Activated CD8-positive, alpha-beta memory T cell treated with anti-CD3 and anti-CD28 coated beads for 36 hours (primary cell): ENCODE data around the gene ZFP90. TPM values are rescaled to one million over a fixed set of nuclear protein-coding genes. Genes with fewer than 3 reads are reported as not detected.
"Not testable (repeated sequence)": the region's sequence is repeated elsewhere in the genome, so short reads cannot be mapped to it uniquely, and the experiment has no call there.

Experiments
- CTCF ChIA-PET: fragments of 350-600 bp; sonication (Branson Sonifier 250); formaldehyde crosslinking; loops from one replicate; lab custom pipeline; 2021; ENCODE audit warnings: antibody characterized with exemption; lab: Charles Lee
- POLR2A ChIA-PET: fragments of 350-600 bp; sonication (Branson Sonifier 250); formaldehyde crosslinking; loops from one replicate; lab custom pipeline; 2021; ENCODE audit warnings: antibody characterized with exemption; lab: Charles Lee
- total RNA-seq, 2 experiments: library from RNA; stranded (reverse); gene quantifications; one replicate each; pipeline ENCODE4 v1.2.3, GENCODE V29; 2021

The ZFP90 gene
- total RNA-seq: 10 to 100 TPM; 21.2 to 23.2 TPM

DNA sequence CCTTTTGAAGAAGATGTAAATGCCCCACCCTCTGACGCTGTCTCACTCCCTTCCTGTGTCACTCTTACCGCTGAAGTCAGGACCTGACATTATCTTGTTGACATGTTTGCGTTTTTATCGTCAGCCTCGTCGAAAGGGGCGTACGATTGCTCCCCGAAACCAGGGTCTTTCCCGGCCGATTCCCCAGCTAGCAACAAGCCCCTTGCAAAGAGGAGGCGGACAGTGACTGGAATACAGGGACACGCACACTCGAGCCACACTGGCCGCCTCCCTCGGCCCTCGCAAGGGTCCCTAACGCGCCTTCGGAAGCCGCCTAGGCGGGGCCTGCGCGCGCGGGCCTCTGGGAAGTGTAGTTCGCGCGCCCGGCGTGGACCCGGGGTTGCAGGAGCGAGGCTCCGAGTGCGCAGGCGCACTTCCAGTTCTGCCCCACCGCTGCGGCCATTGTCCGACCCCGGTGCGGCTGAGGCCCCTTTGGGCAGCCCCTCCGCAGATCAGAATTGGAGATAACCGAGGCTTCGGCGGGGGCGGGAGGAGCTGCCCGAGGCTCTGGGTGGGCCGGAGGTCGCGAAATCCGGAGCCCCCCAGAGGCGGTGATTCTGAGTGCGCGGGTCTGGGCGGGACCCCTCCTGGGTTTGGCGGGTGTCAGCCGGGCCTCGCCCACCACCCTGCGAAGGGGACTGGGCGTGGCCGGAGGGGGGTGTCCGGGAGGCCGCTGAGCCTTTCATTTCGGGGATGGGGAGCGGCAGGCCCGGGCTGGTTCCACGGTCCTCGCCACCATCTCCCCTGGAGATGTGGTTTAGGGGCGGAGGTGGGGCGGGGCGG, at the start of gene ZFP90:
ZFP90 (plus strand) TSS at position 412 of the 822 bp plus-strand sequence. CDS start 502 bp downstream, outside the sequence.
- CTCF ChIA-PET: interaction anchor here (0.6 to 1.7 kb wide), 3 partner anchors 10 to 806 kb away, joined by 3 to 7 read pairs (median 5); no protein-coding TSS in a partner anchor
- POLR2A ChIA-PET: no interaction called here

DNA sequence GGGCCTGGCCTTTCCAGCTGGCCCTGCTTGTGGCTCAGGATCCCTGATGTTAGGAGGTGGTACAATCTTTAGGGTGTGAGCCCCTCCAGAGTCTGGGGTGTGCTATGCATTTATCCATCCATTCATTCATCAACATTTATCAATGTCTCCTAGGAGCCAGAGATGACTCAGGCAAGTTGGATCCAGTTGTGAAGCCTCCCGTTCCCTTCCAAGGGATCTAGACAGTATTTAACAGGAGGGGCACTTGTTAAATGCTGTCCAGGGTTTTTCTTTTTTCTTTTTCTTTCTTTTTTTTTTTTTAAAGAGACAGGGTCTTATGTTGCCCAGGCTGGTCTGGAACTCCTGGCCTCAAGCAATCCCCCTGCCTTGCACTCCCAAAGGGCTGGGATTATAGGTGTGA, 48.7 kb upstream of the ZFP90 start:
- POLR2A ChIA-PET: no interaction called here
- CTCF ChIA-PET: no interaction called here

DNA sequence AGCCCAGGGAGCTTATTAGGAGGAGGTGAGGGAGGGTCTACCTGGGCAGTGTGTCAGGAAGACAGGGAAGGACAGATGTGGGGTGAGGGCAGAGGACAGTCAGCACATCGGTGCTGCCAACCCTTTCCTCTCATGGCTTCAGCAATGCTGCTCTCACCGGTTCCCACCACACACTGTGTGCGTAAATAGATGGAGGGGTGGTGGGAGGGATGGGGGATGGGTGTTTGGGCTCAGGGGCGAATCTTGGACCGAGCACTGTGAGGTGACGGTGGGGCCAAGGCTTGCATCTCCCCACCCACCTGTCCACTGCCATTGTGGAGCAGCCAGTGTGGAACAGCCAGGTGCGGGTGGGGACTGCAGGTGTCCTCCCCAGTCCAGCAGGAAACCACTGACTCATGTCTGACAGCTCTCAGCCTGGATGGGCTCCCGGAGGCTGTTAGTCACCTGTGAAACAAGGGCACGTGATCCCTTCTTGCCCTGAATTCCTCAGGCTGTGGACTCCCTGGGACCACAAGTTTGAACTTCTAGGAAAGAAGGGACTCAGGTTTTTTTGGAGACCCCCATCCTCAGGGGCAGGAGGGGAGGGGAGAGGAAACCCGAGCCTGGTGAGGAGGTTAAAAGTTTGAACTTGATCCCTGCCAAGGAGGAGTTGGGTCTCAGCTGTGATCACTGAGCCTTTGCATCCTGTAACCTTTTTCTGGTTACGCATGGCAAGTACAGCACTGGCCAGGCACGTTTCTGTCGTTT, 48.1 kb upstream of the ZFP90 start:
- CTCF ChIA-PET: no interaction called here

DNA sequence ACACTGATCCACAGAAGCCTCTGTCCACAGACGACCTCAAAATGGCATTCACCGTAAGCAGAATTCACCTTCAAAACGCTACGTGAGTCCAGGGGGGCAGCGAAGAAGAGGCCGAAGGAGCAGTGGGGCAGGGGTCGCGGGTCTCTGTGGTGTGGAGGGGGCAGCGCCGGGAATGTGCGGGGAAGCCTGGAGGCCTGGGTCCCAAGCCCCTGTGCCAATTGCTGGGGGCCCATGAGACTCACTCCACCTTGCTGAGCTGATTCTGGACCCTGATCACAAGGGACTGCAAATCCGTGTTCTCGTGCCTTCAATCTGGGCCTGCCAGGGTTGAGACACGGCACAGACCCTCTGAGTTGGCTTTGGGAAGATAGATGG, 47.5 kb upstream of the ZFP90 start:
- CTCF ChIA-PET: no interaction called here
- POLR2A ChIA-PET: no interaction called here

More for the DNA sequence above, 48.1 kb upstream of the ZFP90 start:
- POLR2A ChIA-PET: no interaction called here

DNA sequence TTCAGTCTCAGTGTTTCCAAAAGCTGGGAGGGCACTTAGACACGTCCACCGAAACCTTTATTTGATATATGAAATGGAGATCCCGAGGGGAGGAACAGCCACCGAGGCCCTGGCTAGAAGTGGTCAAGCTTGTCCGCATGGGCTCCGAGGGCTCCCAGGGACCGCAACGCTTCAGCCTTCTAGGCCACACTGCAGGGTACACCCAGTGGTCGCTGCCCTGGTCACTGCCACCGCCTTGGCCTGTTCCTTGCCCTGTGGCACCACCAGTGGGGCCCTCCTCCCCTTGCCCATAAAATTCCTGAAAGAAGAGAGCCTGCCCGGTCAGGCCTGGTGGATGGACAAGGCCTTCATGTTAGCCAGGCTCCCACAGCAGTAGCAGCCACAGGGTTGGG, 46.9 kb upstream of the ZFP90 start:
- CTCF ChIA-PET: no interaction called here
- POLR2A ChIA-PET: no interaction called here

DNA sequence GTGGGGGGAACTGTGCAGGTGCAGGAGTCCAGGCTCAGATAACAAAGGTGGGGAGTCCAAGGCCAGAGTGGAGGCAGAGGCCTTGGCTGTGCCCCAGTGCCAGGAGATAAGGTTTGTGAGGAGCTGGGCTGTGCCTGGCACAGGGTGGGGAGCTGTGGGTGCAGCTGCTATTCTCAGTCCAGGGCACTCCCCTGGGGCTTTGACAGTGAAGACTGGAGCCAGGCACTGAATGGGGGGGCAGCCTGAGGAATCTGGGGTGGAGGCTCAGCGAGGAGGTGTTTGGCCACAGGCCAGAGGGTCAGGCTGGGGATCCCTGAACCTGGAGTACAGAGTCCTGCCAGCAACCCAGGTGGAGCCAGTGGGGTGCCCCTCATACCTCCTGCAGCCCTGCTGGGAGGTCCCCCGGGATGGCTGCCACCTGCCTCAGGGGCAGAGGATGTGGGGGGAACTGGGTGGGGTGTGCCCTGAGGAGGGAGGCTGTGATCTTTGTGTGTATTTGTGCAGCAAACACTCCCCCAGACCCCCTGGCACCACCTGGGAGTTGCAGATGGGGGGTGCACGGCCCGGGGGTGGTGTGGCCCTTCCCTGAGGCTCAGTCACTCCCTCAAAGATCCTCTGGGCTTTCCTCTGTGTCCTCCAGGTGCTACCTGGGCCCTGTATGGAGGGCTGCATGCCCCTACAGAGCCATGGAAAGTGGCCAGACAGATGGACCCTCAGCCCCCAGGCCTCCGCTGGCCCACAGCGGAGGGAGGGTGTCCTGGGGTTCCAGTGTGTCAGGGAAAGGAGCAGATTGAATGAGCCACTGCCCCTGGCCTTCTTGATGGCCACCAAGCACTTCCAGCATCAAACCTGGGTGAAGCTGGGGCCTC, 46.3 kb upstream of the ZFP90 start:
- ChIA-PET POLR2A (no interaction called here), CTCF (no interaction called here)

DNA sequence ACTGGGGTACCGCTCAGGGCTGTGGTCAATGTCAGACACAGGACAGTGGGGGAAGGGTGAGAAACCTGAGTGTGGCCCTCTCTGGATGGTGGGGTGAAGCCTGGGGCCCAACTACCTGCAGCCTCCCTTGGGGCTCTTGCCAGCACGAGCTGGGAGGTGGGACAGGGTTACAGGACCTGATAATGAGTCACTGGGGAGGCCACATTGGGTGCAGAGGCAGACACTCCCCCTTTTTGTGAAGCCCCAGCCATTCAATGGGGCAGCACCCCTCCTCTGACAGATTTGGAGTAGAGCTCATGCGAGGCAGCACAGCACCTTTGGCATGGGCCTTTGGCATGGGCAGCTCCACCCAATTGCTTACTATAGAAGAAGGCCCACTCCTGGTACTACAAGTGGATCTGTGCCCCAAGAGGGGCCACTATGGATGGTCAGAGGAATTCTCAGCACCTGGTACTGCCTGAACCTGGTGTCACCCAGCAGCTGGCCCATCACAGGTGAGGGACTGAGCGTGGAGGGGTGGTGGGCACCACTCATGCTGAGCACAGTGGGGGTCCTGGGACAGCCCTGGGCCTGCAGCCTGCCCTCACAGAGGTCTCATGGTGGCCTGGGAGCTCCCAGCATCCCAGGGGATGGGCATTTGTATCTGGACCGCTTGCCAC, 45.5 kb upstream of the ZFP90 start:
- ChIA-PET CTCF (no interaction called here), POLR2A (no interaction called here)

DNA sequence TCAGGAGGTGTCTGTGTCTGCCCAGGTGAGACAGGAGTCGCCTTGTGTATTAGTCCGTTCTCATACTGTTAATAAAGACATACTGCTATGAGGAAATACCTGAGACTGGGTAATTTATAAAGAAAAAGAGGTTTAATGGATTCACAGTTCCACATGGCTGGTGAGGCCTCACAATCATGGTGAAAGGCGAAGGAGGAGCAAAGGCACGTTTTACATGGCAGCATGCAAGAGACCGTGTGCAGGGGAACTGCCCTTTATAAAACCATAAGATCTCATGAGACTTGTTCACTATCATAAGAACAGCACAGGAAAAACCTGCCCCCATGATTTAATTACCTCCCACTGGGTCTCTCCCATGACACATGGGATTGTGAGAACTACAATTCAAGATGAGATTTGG, 44.8 kb upstream of the ZFP90 start:
- CTCF ChIA-PET, POLR2A ChIA-PET: not testable (repeated sequence)

DNA sequence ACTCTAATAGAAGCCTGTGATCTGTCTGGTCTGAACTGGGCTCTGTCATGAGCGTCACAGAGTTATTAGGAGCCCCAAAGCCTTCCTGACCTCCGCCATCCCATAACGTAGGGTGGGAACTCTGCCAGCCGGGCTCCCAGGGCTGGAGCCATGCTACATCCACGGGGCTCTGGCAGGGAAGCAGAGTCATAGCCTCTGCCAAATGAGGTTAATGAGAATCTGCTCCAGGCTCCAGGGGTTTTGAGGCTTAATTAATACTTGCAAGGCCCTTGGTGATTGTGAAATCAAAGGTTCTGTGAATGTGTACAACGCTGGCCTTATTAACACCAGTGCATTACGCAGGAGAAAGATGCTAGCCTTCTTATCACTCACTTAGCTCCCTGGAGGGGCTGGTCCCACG, 42.4 kb upstream of the ZFP90 start:
- ChIA-PET POLR2A (no interaction called here), CTCF (no interaction called here)

DNA sequence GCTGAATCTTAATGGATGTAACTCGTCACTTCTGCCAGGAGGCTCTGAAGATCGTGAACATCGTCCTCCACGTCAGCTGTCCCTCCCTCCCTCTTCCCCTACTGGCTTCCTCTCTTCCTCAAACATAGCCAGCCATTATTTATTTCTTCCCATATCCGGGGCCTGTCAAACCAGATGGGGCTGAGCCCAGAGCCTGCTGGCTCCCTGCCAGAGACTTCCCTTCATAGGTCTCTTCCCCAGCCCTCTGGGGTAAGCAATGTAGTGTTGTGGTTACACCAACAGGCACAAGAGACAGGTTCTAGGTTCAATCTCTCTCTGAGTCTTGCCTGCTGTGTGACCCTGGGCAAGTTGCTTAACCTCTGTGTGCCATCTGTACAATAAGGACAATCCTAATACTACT, 40.1 kb upstream of the ZFP90 start:
- ChIA-PET CTCF (no interaction called here), POLR2A (no interaction called here)

DNA sequence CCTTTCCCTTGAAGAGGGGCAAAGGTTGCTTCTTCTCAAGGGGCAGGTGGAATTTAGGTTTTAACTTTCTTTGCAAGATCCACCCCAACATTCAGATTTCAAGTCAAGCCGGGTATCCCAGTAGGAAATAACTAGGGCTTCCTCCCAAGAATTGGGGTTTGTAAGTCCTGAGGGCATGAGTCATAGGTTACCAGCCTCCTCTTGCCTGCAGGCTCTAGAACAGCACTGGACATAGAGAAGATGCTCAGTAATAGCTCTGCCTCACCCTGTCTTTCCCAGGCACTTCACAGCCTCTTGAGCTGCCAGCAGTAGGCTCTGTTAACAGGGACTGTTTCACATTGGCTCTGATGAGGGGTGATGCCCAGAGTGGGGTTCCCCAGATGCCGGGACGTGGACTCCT, 35.8 kb upstream of the ZFP90 start:
- ChIA-PET POLR2A (no interaction called here), CTCF (no interaction called here)

DNA sequence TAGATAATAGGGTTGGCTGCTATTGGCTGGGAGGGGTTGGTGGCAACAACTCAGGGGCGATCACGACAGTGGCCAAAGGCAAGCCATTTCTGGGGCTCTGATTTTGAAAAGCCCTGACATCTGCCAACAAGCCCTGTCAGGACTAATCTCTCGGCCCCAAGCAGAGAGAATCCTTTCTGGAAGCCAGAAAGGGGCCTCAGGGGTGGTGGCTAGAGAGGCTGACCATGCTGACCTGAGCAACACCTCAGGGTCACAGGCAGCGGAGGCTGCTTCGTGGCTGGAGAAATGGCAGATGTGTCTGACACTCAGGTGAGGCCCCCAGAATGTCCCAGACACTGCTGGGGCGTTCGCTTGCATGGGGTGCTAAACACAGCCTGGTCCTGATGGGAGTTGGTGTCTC, 35.0 kb upstream of the ZFP90 start:
- POLR2A ChIA-PET: no interaction called here

DNA sequence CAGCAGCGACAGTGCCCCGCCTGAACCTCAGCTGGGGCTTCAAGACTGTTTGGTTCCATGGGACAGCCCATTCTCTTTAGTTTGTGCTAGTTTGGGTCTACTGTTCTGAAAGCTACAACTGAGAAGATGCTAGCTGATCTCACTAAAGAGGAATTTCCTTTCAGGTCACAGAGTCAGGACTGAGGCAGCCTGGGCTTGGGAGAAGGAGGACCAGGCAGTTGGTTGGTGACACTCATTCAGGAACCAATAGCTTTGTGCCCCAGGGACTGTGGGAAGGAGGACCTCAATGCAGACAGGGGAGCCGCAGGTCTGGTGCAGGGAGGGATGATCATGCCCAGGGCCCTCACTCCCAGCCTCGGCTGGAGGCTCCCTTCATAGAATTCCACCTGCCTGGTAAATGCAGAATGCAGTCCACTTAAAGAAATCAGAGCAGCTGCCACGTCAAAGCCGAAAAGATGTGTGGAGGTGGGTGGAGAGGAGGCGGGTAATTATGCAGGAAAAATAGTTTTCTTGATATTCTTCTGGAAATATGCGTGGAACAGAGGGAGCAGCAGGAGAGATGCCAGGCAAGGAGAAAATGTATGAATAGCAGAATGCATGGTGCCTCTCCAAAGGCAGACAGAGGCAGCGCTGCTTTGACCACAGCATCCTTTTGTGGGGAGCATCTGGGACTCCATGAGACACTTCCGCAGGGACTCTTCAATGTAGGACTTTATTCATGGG, 32.6 kb upstream of the ZFP90 start:
- CTCF ChIA-PET: interaction anchor here (0.7 to 1.4 kb wide), 2 partner anchors 14 kb away, joined by 3 read pairs; no protein-coding TSS in a partner anchor
- POLR2A ChIA-PET: no interaction called here

More for the DNA sequence above, 35.0 kb upstream of the ZFP90 start:
- CTCF ChIA-PET: no interaction called here

DNA sequence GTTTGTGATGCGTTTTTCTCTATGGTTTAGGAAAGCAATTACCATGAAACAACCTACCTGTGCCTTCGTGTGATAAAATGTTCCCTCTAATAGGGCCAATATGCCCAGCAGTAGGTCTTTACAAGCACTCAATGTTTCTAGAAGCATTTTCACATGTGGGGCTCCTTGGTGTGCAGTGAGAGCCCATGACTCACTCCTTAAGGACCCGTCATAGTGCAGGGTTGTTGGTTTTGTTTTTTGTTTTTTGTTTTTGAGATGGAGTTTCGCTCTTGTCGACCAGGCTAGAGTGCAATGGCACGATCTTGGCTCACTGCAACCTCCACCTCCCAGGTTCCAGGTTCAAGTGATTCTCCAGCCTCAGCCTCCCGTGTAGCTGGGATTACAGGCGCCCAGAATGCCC, 31.1 kb upstream of the ZFP90 start:
- CTCF ChIA-PET: interaction anchor here (1.5 kb wide), 1 partner anchor 152 kb away, joined by 4 read pairs; no protein-coding TSS in a partner anchor
- POLR2A ChIA-PET: no interaction called here

DNA sequence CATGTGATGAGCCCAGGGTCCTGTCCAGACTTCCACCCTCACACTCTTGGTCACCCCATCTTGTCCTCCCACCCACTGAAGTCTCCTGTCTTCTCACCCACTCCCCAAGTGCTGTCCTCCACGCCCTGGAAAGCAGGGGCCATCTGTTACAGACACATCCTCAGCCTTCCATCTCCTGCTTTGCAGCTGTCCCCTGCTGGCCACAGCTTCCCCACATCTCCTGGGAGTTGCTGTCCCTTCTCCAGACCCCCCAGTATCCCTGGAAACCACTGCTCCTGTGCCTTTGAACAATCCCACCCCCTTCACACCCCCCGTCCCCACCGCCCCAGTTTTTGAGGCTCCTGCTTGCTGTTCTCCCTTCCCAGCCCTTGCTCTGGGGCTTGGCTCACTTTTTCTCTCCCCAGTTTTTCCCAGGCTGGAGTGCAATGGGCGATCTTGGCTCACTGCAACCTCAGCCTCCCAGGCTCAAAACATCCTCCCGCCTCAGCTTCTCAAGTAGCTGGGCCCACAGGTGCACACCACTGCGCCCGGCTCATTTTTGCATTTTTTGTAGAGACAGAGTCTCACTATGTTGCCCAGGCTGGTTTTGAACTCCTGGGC, 30.4 kb upstream of the ZFP90 start:
- POLR2A ChIA-PET: no interaction called here
- CTCF ChIA-PET: interaction anchor here (1.5 to 2.6 kb wide), 4 partner anchors 12 to 153 kb away, joined by 4 to 17 read pairs (median 5); no protein-coding TSS in a partner anchor

DNA sequence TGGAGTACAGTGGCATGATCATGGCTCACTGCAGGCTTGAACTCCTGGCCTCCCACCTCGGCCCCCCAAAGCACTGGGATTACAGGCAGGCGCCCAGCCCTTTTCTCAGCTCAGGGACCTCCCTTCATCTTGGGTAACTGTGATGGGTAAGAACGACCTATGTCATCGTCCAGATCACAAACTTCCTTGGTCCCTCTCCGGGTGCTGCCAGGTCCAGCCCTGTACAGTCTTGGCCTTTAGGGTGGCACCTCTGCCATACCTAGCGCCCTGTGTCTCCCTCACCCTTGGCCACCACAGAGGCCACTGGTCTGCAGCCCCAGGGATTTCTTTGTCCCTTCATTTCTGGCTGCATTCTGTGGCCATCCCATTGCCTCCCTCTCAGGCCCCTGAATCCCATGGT, 29.7 kb upstream of the ZFP90 start:
- CTCF ChIA-PET: interaction anchor here (0.6 to 2.6 kb wide), 19 partner anchors 8 to 1237 kb away, joined by 3 to 17 read pairs (median 5); no protein-coding TSS in a partner anchor
- POLR2A ChIA-PET: no interaction called here

DNA sequence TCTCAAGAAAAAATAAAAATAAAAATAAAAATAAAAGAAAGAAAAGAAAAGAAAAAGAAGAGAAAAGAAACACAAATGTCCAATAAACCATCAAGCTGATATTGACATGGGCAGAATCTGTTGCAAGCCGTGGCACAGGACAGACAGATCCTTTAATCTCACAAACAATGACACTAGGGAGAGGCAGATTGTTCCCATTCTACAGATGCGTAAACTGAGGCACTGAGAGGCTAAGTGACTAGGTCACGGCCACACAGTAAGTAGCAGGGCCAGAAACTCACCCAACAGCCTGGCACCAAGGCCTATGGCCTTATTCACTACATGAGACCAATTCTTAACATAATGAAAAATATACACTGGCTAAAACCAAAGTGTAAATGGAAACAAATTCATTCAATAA, 28.3 kb upstream of the ZFP90 start:
- POLR2A ChIA-PET: no interaction called here
- CTCF ChIA-PET: interaction anchor here (0.8 to 2.6 kb wide), 23 partner anchors 8 to 612 kb away, joined by 3 to 17 read pairs (median 4); no protein-coding TSS in a partner anchor

DNA sequence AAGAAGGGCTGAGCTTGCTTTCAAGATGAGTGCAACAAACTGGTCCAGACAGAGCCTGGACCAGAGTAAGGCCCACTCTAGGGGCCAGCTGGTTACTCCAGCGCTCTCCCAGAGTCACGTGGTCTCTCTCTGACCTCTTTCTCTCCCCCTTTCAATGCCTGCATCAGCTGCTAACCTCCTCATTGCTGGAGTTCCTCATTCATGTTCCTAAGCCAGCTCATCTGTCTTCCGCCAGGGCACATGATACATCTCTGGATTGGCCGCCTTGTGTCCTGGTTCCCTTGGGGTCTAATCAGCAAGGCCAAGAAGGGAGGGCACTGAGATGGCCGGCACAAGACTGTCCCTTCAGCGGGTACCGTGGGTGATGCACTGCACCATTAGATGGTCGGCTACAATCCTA, 26.9 kb upstream of the ZFP90 start:
- ChIA-PET POLR2A (no interaction called here), CTCF (interaction anchor here (1.6 to 1.9 kb wide), 2 partner anchors 8 to 16 kb away, joined by 4 to 5 read pairs; no protein-coding TSS in a partner anchor)
